ENCODE results near the gene SYNRG. TPM values are rescaled to one million over a fixed set of nuclear protein-coding genes. Genes with fewer than 3 reads are reported as not detected.

Gene SYNRG
- total RNA-seq, 3 donors from 2014 or later (not counting 1 experiment from before 2014, with no cell fraction given): 82.1 to 137 (median 88.2) TPM

GRCh38 chr17:37562016-37562745 is 47.0 kb downstream of the SYNRG start:
- H3K9me3 ChIP-seq (ENCODE audit: control insufficient read depth, insufficient read depth, low read length): no peaks in the 10 kb centered on the region
- no peaks in the 10 kb centered on the region for H3K27me3 ChIP-seq (ENCODE audit: control insufficient read depth, insufficient read depth, low read length)
- no peak overlapping the region for H3K27ac ChIP-seq (ENCODE audit: low read length)
- no peak overlapping the region for H3K4me3 Mint-ChIP-seq
- WGBS (ENCODE audit: insufficient coverage): 100% methylated on average over 5 of the region's 5 CpGs
- H3K27me3 Mint-ChIP-seq (ENCODE audit: low read depth in 2 of 2): no peaks in the 10 kb centered on the region
- TF ChIP-seq CTCF (IDR thresholded peaks at IDR 0.05): no peak
- H3K4me1 ChIP-seq (ENCODE audit: control insufficient read depth, insufficient read depth, low read length): no peaks in the 10 kb centered on the region
- no peaks in the 10 kb centered on the region for H3K9me3 Mint-ChIP-seq
- DNase-seq (no peak), ATAC-seq (no peak)
- peaks cover 15% of the 10 kb centered on the region for H3K36me3 Mint-ChIP-seq
- intact Hi-C loops (cut with micrococcal nuclease): no loop called here
- H3K27ac Mint-ChIP-seq: peak overlapping the region in 1 of 2 donors; percentile 48
- H3K4me1 Mint-ChIP-seq: peaks cover 11 to 19% of the 10 kb centered on the region in 2 donors
- no peak overlapping the region for H3K4me3 ChIP-seq (ENCODE audit: low read length)
- peaks cover 72% of the 10 kb centered on the region for H3K36me3 ChIP-seq (ENCODE audit: control insufficient read depth, insufficient read depth, low read length)

- no peak overlapping the region for H3K27ac ChIP-seq (ENCODE audit: low read length)
- H3K9me3 ChIP-seq (ENCODE audit: control insufficient read depth, insufficient read depth, low read length): no peaks in the 10 kb centered on the region
- Mint-ChIP-seq H3K4me3 (no peak overlapping the region), H3K36me3 (peaks cover 7% of the 10 kb centered on the region), H3K27ac (peak overlapping the region in 1 of 2 donors; percentile 33), H3K9me3 (no peaks in the 10 kb centered on the region), H3K27me3 (ENCODE audit: low read depth in 2 of 2) (no peaks in the 10 kb centered on the region), H3K4me1 (peaks cover 7 to 10% of the 10 kb centered on the region in 2 donors)
- intact Hi-C loops (cut with micrococcal nuclease): no loop called here
- peaks cover 81% of the 10 kb centered on the region for H3K36me3 ChIP-seq (ENCODE audit: control insufficient read depth, insufficient read depth, low read length)
- DNase-seq (no peak), ATAC-seq (no peak)
- TF ChIP-seq CTCF (IDR thresholded peaks at IDR 0.05): no peak
- no CpG with 5 or more reads among the region's 2 CpGs for WGBS (ENCODE audit: insufficient coverage)
- H3K4me1 ChIP-seq (ENCODE audit: control insufficient read depth, insufficient read depth, low read length): no peaks in the 10 kb centered on the region
- H3K27me3 ChIP-seq (ENCODE audit: control insufficient read depth, insufficient read depth, low read length): no peaks in the 10 kb centered on the region
- no peak overlapping the region for H3K4me3 ChIP-seq (ENCODE audit: low read length)
These were observed 50.9 kb downstream of the SYNRG start for GRCh38 chr17:37558299-37558698.

- no peak for ATAC-seq
- Histone ChIP-seq H3K4me3 (ENCODE audit: low read length) (no peak overlapping the region), H3K27ac (ENCODE audit: low read length) (no peak overlapping the region), H3K9me3 (ENCODE audit: control insufficient read depth, insufficient read depth, low read length) (no peaks in the 10 kb centered on the region), H3K36me3 (ENCODE audit: control insufficient read depth, insufficient read depth, low read length) (peaks cover 88% of the 10 kb centered on the region), H3K4me1 (ENCODE audit: control insufficient read depth, insufficient read depth, low read length) (no peaks in the 10 kb centered on the region), H3K27me3 (ENCODE audit: control insufficient read depth, insufficient read depth, low read length) (no peaks in the 10 kb centered on the region)
- intact Hi-C loops (cut with micrococcal nuclease): no loop called here
- Mint-ChIP-seq H3K36me3 (peaks cover 10% of the 10 kb centered on the region), H3K4me3 (no peak overlapping the region), H3K9me3 (no peaks in the 10 kb centered on the region), H3K27me3 (ENCODE audit: low read depth in 2 of 2) (no peaks in the 10 kb centered on the region), H3K4me1 (peaks cover 14 to 17% of the 10 kb centered on the region in 2 donors), H3K27ac (peak overlapping the region; percentile 33 to 51)
- TF ChIP-seq CTCF (IDR thresholded peaks at IDR 0.05): no peak
- WGBS (ENCODE audit: insufficient coverage): 97% methylated on average over 2 of the region's 2 CpGs
- no peak for DNase-seq
These were observed 51.7 kb downstream of the SYNRG start for GRCh38 chr17:37557482-37557881.

GRCh38 chr17:37555386-37555785 is 53.8 kb downstream of the SYNRG start:
- H3K36me3 ChIP-seq (ENCODE audit: control insufficient read depth, insufficient read depth, low read length): peaks cover 78% of the 10 kb centered on the region
- H3K9me3 ChIP-seq (ENCODE audit: control insufficient read depth, insufficient read depth, low read length): no peaks in the 10 kb centered on the region
- peaks cover 6% of the 10 kb centered on the region for H3K36me3 Mint-ChIP-seq

More at GRCh38 chr17:37555386-37555785, 53.8 kb downstream of the SYNRG start:
- 100% methylated on average over 2 of the region's 3 CpGs for WGBS (ENCODE audit: insufficient coverage)
- no peak for ATAC-seq
- TF ChIP-seq CTCF (IDR thresholded peaks at IDR 0.05): no peak
- Histone ChIP-seq H3K27me3 (ENCODE audit: control insufficient read depth, insufficient read depth, low read length) (no peaks in the 10 kb centered on the region), H3K4me3 (ENCODE audit: low read length) (no peak overlapping the region), H3K4me1 (ENCODE audit: control insufficient read depth, insufficient read depth, low read length) (no peaks in the 10 kb centered on the region), H3K27ac (ENCODE audit: low read length) (no peak overlapping the region)
- intact Hi-C loops (cut with micrococcal nuclease): no loop called here
- Mint-ChIP-seq H3K4me3 (no peak overlapping the region), H3K4me1 (peaks cover 29 to 33% of the 10 kb centered on the region in 2 donors), H3K27ac (no peak overlapping the region), H3K9me3 (no peaks in the 10 kb centered on the region), H3K27me3 (ENCODE audit: low read depth in 2 of 2) (no peaks in the 10 kb centered on the region)
- DNase-seq: no peak
